Endothelial cell of umbilical vein (primary cell): Measurements from ENCODE around the gene SRD5A1. TPM values are rescaled to one million over a fixed set of nuclear protein-coding genes. Genes with fewer than 3 reads are reported as not detected.

ENCODE experiments used
- BruUV-seq: library from RNA; stranded (reverse); fragments of 400-500 nt; replicated peaks from 2 replicates; lab custom pipeline; 2021; lab: Mats Ljungman, UMichigan
- CTCF ChIA-PET: fragments of 300-600, 350-600 bp; sonication (Branson Sonifier 250); formaldehyde crosslinking; loops from one replicate; lab custom pipeline; 2021; ENCODE audit warnings: antibody characterized with exemption, inconsistent platforms; lab: Charles Lee
- POLR2A ChIA-PET: fragments of 300-600, 350-600 bp; sonication (Branson Sonifier 250); formaldehyde crosslinking; loops from one replicate; lab custom pipeline; 2021; ENCODE audit warnings: antibody characterized with exemption, inconsistent platforms; lab: Charles Lee
- DNase-seq: peaks from one replicate; pipeline ENCODE4 v3.0.0-alpha.2; 2011; ENCODE audit warnings: low read depth, low spot score
- FAIRE-seq: peaks from 2 replicates; lab custom pipeline; 2011; peaks lifted over from hg19 to GRCh38; lab: Jason Lieb, UNC
- H2AFZ ChIP-seq: 2 replicates; pipeline ENCODE4 v1.6.0; 2012; ENCODE audit warnings: low read depth, low read length, control low read depth, inconsistent platforms
- H3K27ac ChIP-seq: 2 replicates; pipeline ENCODE4 v1.5.1; 2011; ENCODE audit warnings: low read depth, mild to moderate bottlenecking, control low read depth, low read length, moderate library complexity; ENCODE audit not compliant: insufficient read depth
- H3K27me3 ChIP-seq, 2 experiments: 2 replicates each; pipeline versions ENCODE4 v1.6.0 to v1.6.1; 2011; ENCODE audit warnings: low read length in 2 of 2, mixed read lengths in 1 of 2; ENCODE audit not compliant: control insufficient read depth in 2 of 2, insufficient read depth in 2 of 2
- H3K36me3 ChIP-seq, 2 experiments: 2 replicates in 1 of 2; 3 replicates in 1 of 2; pipeline ENCODE4 v1.5.1; 2011; ENCODE audit warnings: low read length in 2 of 2, mild to moderate bottlenecking in 1 of 2, moderate library complexity in 1 of 2; ENCODE audit not compliant: control insufficient read depth in 2 of 2, insufficient read depth in 2 of 2; ENCODE audit errors: extremely low read depth in 1 of 2
- H3K4me1 ChIP-seq: 3 replicates; pipeline ENCODE4 v1.5.1; 2011; ENCODE audit warnings: mild to moderate bottlenecking, low read length; ENCODE audit not compliant: control insufficient read depth, insufficient read depth; ENCODE audit errors: extremely low read depth
- H3K4me2 ChIP-seq: 2 replicates; pipeline ENCODE4 v1.6.1; 2011; ENCODE audit warnings: low read length, control low read depth, mixed read lengths; ENCODE audit not compliant: insufficient read depth
- H3K4me3 ChIP-seq, 3 experiments: fragments of 200-600 bp in 1 of 3; sonication (generic), shearing (Covaris generic) in 1 of 3; replicated peaks in 1 of 3; 2 replicates each; pipeline ENCODE4 v1.5.1; 2011 to 2016; ENCODE audit warnings: control low read depth in 3 of 3, low read length in 3 of 3, mild to moderate bottlenecking in 2 of 3, inconsistent platforms in 1 of 3, low read depth in 1 of 3, moderate library complexity in 1 of 3; ENCODE audit not compliant: insufficient read depth in 1 of 3
- H3K79me2 ChIP-seq: 2 replicates; pipeline ENCODE4 v1.6.0; 2012; ENCODE audit warnings: low read length, inconsistent platforms; ENCODE audit not compliant: control insufficient read depth, insufficient read depth
- H3K9ac ChIP-seq: replicated peaks from 2 replicates; pipeline ENCODE3; 2011; ENCODE audit warnings: low read length, control low read depth; ENCODE audit not compliant: insufficient read depth; ENCODE audit errors: extremely low read depth
- H3K9me1 ChIP-seq: replicated peaks from 3 replicates; pipeline ENCODE4 v1.6.0; 2011; ENCODE audit warnings: mild to moderate bottlenecking, low read length; ENCODE audit not compliant: control insufficient read depth, insufficient read depth; ENCODE audit errors: extremely low read depth
- H3K9me3 ChIP-seq: replicated peaks from 2 replicates; pipeline ENCODE4 v1.5.1; 2012; ENCODE audit warnings: low read length, inconsistent platforms; ENCODE audit not compliant: control insufficient read depth, insufficient read depth
- H4K20me1 ChIP-seq: replicated peaks from 2 replicates; pipeline ENCODE3; 2011; ENCODE audit warnings: mild to moderate bottlenecking, low read length; ENCODE audit not compliant: control insufficient read depth, insufficient read depth; ENCODE audit errors: extremely low read depth
- CTCF ChIP-seq, 2 donors: IDR thresholded peaks; 1 replicate in 1 of 2; 2 replicates in 1 of 2; pipeline ENCODE4 v1.5.1; 2011; ENCODE audit warnings: low read length in 2 of 2, mild to moderate bottlenecking in 2 of 2, moderate library complexity in 2 of 2, control low read depth in 1 of 2, inconsistent platforms in 1 of 2, low read depth in 1 of 2; ENCODE audit not compliant: insufficient read depth in 1 of 2; ENCODE audit errors: extremely low read depth in 1 of 2
- EZH2 ChIP-seq: IDR thresholded peaks from 2 replicates; pipeline ENCODE4 v1.6.1; 2012; ENCODE audit warnings: borderline replicate concordance, low read depth, mild to moderate bottlenecking, moderate library complexity, low read length, inconsistent platforms; ENCODE audit not compliant: severe bottlenecking
- FOS ChIP-seq: IDR thresholded peaks from 2 replicates; pipeline ENCODE4 v1.6.1; 2011; ENCODE audit warnings: mild to moderate bottlenecking, low read length, moderate library complexity, borderline replicate concordance; ENCODE audit not compliant: insufficient read depth
- GATA2 ChIP-seq: IDR thresholded peaks from 2 replicates; pipeline ENCODE4 v1.7.0; 2011; ENCODE audit warnings: low read depth, mild to moderate bottlenecking, moderate library complexity, mixed read lengths, low read length; ENCODE audit not compliant: insufficient read length, insufficient read depth
- JUN ChIP-seq: IDR thresholded peaks from 2 replicates; pipeline ENCODE4 v1.6.1; 2011; ENCODE audit warnings: borderline replicate concordance, low read depth; ENCODE audit not compliant: insufficient read length, insufficient read depth
- MAX ChIP-seq: IDR thresholded peaks from 2 replicates; pipeline ENCODE4 v1.6.1; 2011; ENCODE audit not compliant: insufficient read depth, insufficient read length
- MYC ChIP-seq: IDR thresholded peaks from one replicate; pipeline ENCODE4 v1.6.1; 2011; ENCODE audit warnings: mild to moderate bottlenecking, low read depth, low read length
- POLR2A ChIP-seq: IDR thresholded peaks from 2 replicates; pipeline ENCODE4 v1.6.1; 2012; ENCODE audit warnings: low read depth, mild to moderate bottlenecking, control low read depth, low read length
- POLR2AphosphoS5 ChIP-seq: IDR thresholded peaks from 2 replicates; pipeline ENCODE4 v1.6.1; 2012; ENCODE audit warnings: low read depth, mild to moderate bottlenecking, control low read depth, low read length, moderate library complexity; ENCODE audit not compliant: insufficient read depth
- dilution Hi-C: fragments of 300-500 bp; cut with MboI; formaldehyde crosslinking; loops from one replicate; pipeline ENCODE4 v1.15.0; 2019; ENCODE audit warnings: low sequenced_read_pairs; ENCODE audit not compliant: extremely low pct_ligation_motif_present
- intact Hi-C: fragments of 100-400 bp; cut with micrococcal nuclease; formaldehyde crosslinking; loops from one replicate; pipeline ENCODE4 v1.10.0; 2022
- polyA plus RNA-seq, 4 experiments: library from polyadenylated mRNA; depleted of rRNA in 3 of 4; stranded (reverse) in 3 of 4; unstranded in 1 of 4; fragments of >200 nt; gene quantifications; 2 replicates each; pipeline versions ENCODE4 v1.2.1 to v1.2.3, GENCODE V29; 2011 to 2012; ENCODE audit warnings: missing spikeins in 1 of 4
- total RNA-seq: library from RNA; stranded (reverse); gene quantifications from 2 replicates; pipeline ENCODE4 v1.2.3, GENCODE V29; 2021

The SRD5A1 gene
- total and polyA plus RNA-seq, 2 donors (not counting 3 experiments of a cell fraction or from before 2014, with no cell fraction given) = 11.6 to 14.8 TPM

- dilution Hi-C loops = no loop called here
- no peak overlapping the region for H2AFZ ChIP-seq
- H4K20me1 ChIP-seq = no peaks in the 10 kb centered on the region
- BruUV-seq = no TSS peak
- H3K9ac ChIP-seq = no peak overlapping the region
- ChIA-PET POLR2A (no interaction called here), CTCF (interaction anchor here (1.1 kb wide), 1 partner anchor 1106 kb away, joined by 3 read pairs; no protein-coding TSS in a partner anchor)
- no peak overlapping the region for H3K27ac ChIP-seq
- H3K9me3 ChIP-seq = no peaks in the 10 kb centered on the region
- no peak overlapping the region for H3K4me3 ChIP-seq
- H3K79me2 ChIP-seq = no peaks in the 10 kb centered on the region
- DNase-seq (no peak), FAIRE-seq (no peak)
- no peak overlapping the region for H3K4me2 ChIP-seq
- intact Hi-C loops = no loop called here
- no peaks in the 10 kb centered on the region for H3K27me3 ChIP-seq
- no peaks in the 10 kb centered on the region for H3K4me1 ChIP-seq
- TF ChIP-seq JUN (no peak), GATA2 (no peak), FOS (no peak), MAX (no peak), MYC (no peak), EZH2 (no peak), POLR2AphosphoS5 (no peak), CTCF (IDR thresholded peaks at IDR 0.05; ENCODE audit: extremely low read depth in 1 of 2, insufficient read depth in 1 of 2, low read depth in 1 of 2, low read length in 2 of 2) (no peak), POLR2A (no peak)
- H3K9me1 ChIP-seq = no peaks in the 10 kb centered on the region
- H3K36me3 ChIP-seq = peaks cover 43 to 46% of the 10 kb centered on the region in 2 experiments
Measured at GRCh38 chr5:6603643-6604042, 29.6 kb upstream of the SRD5A1 start.
